Neuronal stem cell (in vitro differentiated cells): Measurements from ENCODE around the gene GCLC.

Source experiments
- DNase-seq: peaks from one replicate; pipeline ENCODE4 v3.0.0-alpha.2; 2013; ENCODE audit warnings: low spot score
- H2AFZ ChIP-seq: one replicate; pipeline ENCODE4 v1.6.1; 2013; ENCODE audit warnings: mild to moderate bottlenecking, low read length, inconsistent platforms
- H2AK5ac ChIP-seq: 2 replicates; pipeline ENCODE4 v1.6.1; 2013; ENCODE audit warnings: low read depth, mild to moderate bottlenecking, inconsistent platforms, low read length, moderate library complexity, mixed read lengths
- H2BK120ac ChIP-seq: 2 replicates; pipeline ENCODE4 v1.6.1; 2013; ENCODE audit warnings: low read depth, mild to moderate bottlenecking, inconsistent platforms, low read length, moderate library complexity, mixed read lengths
- H2BK12ac ChIP-seq: one replicate; pipeline ENCODE4 v1.6.1; 2013; ENCODE audit warnings: low read length, inconsistent platforms
- H2BK15ac ChIP-seq: 2 replicates; pipeline ENCODE4 v1.6.1; 2013; ENCODE audit warnings: mild to moderate bottlenecking, low read length, inconsistent platforms, mixed read lengths
- H2BK5ac ChIP-seq: one replicate; pipeline ENCODE4 v1.6.1; 2013; ENCODE audit warnings: inconsistent platforms, mild to moderate bottlenecking, low read length, moderate library complexity
- H3K14ac ChIP-seq: one replicate; pipeline ENCODE4 v1.6.1; 2013; ENCODE audit warnings: low read length, inconsistent platforms
- H3K18ac ChIP-seq: 2 replicates; pipeline ENCODE4 v1.6.1; 2013; ENCODE audit warnings: low read length, inconsistent platforms
- H3K23ac ChIP-seq: 2 replicates; pipeline ENCODE4 v1.6.1; 2013; ENCODE audit warnings: low read depth, mild to moderate bottlenecking, mixed read lengths, low read length, inconsistent platforms; ENCODE audit not compliant: poor library complexity
- H3K27ac ChIP-seq: replicated peaks from 3 replicates; pipeline ENCODE4 v1.5.1; 2013; ENCODE audit warnings: low read length, inconsistent platforms
- H3K27me3 ChIP-seq, 3 experiments: 2 replicates each; pipeline ENCODE4 v1.6.1; 2013; ENCODE audit warnings: low read length in 3 of 3, mild to moderate bottlenecking in 2 of 3, inconsistent platforms in 1 of 3, low read depth in 1 of 3, mixed read lengths in 1 of 3, moderate library complexity in 1 of 3; ENCODE audit not compliant: control insufficient read depth in 3 of 3, insufficient read depth in 3 of 3
- H3K36me3 ChIP-seq, 2 donors: replicated peaks in 1 of 2; 2 replicates each; pipeline ENCODE4 v1.6.1; 2013; ENCODE audit warnings: low read length in 2 of 2; ENCODE audit not compliant: control insufficient read depth in 2 of 2, insufficient read depth in 2 of 2
- H3K4ac ChIP-seq: 2 replicates; pipeline ENCODE4 v1.6.1; 2013; ENCODE audit warnings: inconsistent platforms, mild to moderate bottlenecking, low read length, moderate library complexity
- H3K4me1 ChIP-seq, 2 donors: 1 replicate in 1 of 2; 2 replicates in 1 of 2; pipeline ENCODE4 v1.6.1; 2013; ENCODE audit warnings: low read length in 2 of 2, low read depth in 1 of 2; ENCODE audit not compliant: control insufficient read depth in 2 of 2, insufficient read depth in 1 of 2
- H3K4me2 ChIP-seq: one replicate; pipeline ENCODE4 v1.6.1; 2013; ENCODE audit warnings: mild to moderate bottlenecking, low read length, inconsistent platforms; ENCODE audit not compliant: insufficient read depth, poor library complexity, severe bottlenecking
- H3K4me3 ChIP-seq, 2 donors: 2 replicates each; pipeline ENCODE4 v1.5.1; 2013; ENCODE audit warnings: low read length in 2 of 2, mild to moderate bottlenecking in 2 of 2, inconsistent platforms in 1 of 2, moderate library complexity in 1 of 2
- H3K79me1 ChIP-seq: one replicate; pipeline ENCODE4 v1.6.1; 2013; ENCODE audit warnings: low read depth, mild to moderate bottlenecking, inconsistent platforms, low read length, moderate library complexity
- H3K9ac ChIP-seq: one replicate; pipeline ENCODE4 v1.6.1; 2013; ENCODE audit warnings: mild to moderate bottlenecking, low read depth, low read length, inconsistent platforms; ENCODE audit not compliant: poor library complexity
- H3K9me3 ChIP-seq, 2 donors: replicated peaks in 1 of 2; 2 replicates each; pipeline versions ENCODE3 to v1.6.1; 2013; ENCODE audit warnings: low read length in 2 of 2, mild to moderate bottlenecking in 2 of 2, inconsistent platforms in 1 of 2, low read depth in 1 of 2, mixed read lengths in 1 of 2, moderate library complexity in 1 of 2; ENCODE audit not compliant: control insufficient read depth in 2 of 2, insufficient read depth in 1 of 2
- H4K8ac ChIP-seq: one replicate; pipeline ENCODE4 v1.6.1; 2013; ENCODE audit warnings: low read depth, mild to moderate bottlenecking, inconsistent platforms, low read length, moderate library complexity
- H4K91ac ChIP-seq: one replicate; pipeline ENCODE4 v1.6.1; 2013; ENCODE audit warnings: low read length, low read depth, mild to moderate bottlenecking, inconsistent platforms; ENCODE audit not compliant: poor library complexity
- WGBS, 2 donors: extraction: QIAGEN DNeasy Blood & Tissue Kit; methylation state at CpG; one replicate each; pipeline ENCODE4 v1.1.7; 2013; ENCODE audit warnings: missing lambda C conversion rate in 2 of 2, mixed read lengths in 1 of 2; ENCODE audit not compliant: insufficient read length in 2 of 2, insufficient replicate concordance in 1 of 2; ENCODE audit errors: extremely low coverage in 2 of 2; 5-methylcytosine and 5-hydroxymethylcytosine counted together

Gene GCLC

DNA sequence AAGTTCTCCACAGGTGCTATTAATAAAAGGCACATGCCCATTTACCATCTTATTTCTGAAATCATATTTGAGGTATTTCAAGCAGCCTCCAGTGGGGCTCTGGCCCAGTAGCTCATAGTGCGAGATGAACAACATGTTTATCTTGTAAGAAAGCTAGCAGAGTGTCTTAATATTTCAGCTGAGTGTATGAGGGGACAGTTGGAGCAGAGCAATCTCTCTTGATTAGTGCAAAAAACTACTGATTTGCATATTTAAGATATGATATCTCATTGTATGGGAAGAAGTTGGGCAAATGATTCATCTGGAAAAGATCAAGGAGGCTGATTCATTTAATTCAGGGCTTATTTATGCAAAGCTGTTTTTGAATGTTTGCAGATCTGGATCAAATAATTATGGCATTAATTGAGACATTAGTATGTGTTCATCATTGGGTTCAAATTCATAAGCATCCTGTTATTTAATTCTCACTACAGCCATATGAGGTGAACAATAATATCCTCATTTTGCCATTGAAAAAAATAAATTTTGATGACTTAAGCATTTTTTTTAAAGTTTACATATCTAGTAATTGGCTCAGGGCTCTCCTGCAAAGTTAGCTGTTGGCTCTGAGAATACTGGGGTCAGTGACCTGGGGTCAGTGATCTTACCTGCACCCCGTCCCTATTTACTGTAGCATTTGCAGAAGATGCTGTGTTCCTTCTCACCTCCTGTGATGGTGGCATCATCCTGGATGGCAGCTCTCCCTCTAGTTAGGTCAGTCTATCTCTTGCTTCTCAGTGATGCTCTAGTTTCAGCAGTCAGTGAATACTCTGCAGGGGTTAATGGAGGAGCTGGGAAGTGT lies 24.1 kb upstream of the GCLC start:
- Histone ChIP-seq H2BK5ac (no peak overlapping the region), H3K9me3 (no peaks in the 10 kb centered on the region), H3K14ac (no peak overlapping the region), H2AK5ac (no peak overlapping the region), H3K27me3 (peaks cover 0 to 3% (median 0%) of the 10 kb centered on the region in 3 experiments), H3K4me3 (no peak overlapping the region), H3K4ac (no peak overlapping the region), H2BK120ac (no peak overlapping the region), H2BK15ac (no peak overlapping the region), H2AFZ (no peak overlapping the region), H3K79me1 (no peaks in the 10 kb centered on the region), H3K4me1 (peaks cover 0 to 2% of the 10 kb centered on the region in 2 donors), H3K4me2 (no peak overlapping the region), H3K27ac (no peak overlapping the region), H3K36me3 (no peaks in the 10 kb centered on the region), H4K8ac (no peak overlapping the region), H3K9ac (no peak overlapping the region), H3K23ac (no peak overlapping the region), H3K18ac (no peak overlapping the region), H2BK12ac (no peak overlapping the region), H4K91ac (no peak overlapping the region)
- no CpG with 5 or more reads among the region's 2 CpGs for WGBS, 2 donors
- no peak for DNase-seq

DNA sequence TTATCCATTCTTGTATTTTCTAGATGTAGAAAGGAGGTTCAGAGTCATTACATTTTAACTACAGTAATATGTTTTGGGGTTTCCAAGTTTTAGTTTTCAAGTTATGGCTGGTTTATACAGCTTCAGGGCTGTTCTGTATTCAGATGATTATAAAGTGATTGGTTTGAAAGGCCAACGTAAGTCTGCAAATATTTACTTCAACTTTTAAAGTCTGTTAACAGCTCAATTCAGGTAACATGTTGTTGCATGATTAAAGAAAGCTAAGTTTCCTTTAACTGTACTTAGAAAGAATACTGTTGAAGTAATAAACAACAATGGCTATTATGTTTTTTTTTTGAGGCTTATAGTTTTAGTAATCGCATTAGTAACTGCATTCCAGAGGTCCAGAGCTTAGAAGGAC lies 22.8 kb upstream of the GCLC start:
- Histone ChIP-seq H3K4me1 (no peaks in the 10 kb centered on the region), H3K4me3 (no peak overlapping the region), H2AFZ (no peak overlapping the region), H3K4me2 (no peak overlapping the region), H3K18ac (no peak overlapping the region), H3K79me1 (no peaks in the 10 kb centered on the region), H3K9me3 (no peaks in the 10 kb centered on the region), H3K36me3 (no peaks in the 10 kb centered on the region), H4K91ac (no peak overlapping the region), H2BK15ac (no peak overlapping the region), H3K4ac (no peak overlapping the region), H3K27ac (no peak overlapping the region), H3K14ac (no peak overlapping the region), H3K27me3 (peaks cover 0 to 6% (median 0%) of the 10 kb centered on the region in 3 experiments), H4K8ac (no peak overlapping the region), H2AK5ac (no peak overlapping the region), H2BK12ac (no peak overlapping the region), H3K23ac (no peak overlapping the region), H2BK120ac (no peak overlapping the region), H2BK5ac (no peak overlapping the region), H3K9ac (no peak overlapping the region)
- WGBS, 2 donors: no CpG with 5 or more reads among the region's 2 CpGs
- no peak for DNase-seq

DNA sequence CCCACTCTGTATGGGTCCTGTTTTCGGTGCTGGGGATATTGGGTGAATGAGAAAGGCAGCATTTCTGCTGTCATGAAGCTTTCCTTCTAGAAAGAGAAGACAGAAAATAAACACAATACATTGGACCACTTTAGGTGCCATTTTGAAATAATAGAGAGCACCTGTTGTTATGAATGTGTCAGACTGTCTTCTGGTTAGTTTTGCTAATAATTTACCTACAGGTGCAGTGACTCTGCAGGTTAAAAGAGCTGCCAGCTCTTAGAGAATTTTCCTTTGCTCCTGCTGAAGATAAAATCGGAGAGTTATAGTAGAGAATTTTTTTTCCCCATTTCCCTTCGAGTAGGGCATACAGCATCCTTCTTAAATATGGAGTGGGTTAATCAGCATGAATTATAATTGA lies 21.9 kb upstream of the GCLC start:
- Histone ChIP-seq H3K18ac (no peak overlapping the region), H3K36me3 (no peaks in the 10 kb centered on the region), H3K27me3 (peaks cover 0 to 6% (median 0%) of the 10 kb centered on the region in 3 experiments), H3K9ac (no peak overlapping the region), H3K27ac (no peak overlapping the region), H3K23ac (no peak overlapping the region), H4K91ac (no peak overlapping the region), H2BK15ac (no peak overlapping the region), H3K4me3 (no peak overlapping the region), H2BK120ac (no peak overlapping the region), H2AK5ac (no peak overlapping the region), H2AFZ (no peak overlapping the region), H3K9me3 (no peaks in the 10 kb centered on the region), H4K8ac (no peak overlapping the region), H3K4me1 (no peaks in the 10 kb centered on the region), H3K14ac (no peak overlapping the region), H2BK5ac (no peak overlapping the region), H3K4ac (no peak overlapping the region), H3K79me1 (no peaks in the 10 kb centered on the region), H2BK12ac (no peak overlapping the region), H3K4me2 (no peak overlapping the region)
- DNase-seq: no peak
- WGBS, 2 donors: no CpG with 5 or more reads among the region's 3 CpGs

DNA sequence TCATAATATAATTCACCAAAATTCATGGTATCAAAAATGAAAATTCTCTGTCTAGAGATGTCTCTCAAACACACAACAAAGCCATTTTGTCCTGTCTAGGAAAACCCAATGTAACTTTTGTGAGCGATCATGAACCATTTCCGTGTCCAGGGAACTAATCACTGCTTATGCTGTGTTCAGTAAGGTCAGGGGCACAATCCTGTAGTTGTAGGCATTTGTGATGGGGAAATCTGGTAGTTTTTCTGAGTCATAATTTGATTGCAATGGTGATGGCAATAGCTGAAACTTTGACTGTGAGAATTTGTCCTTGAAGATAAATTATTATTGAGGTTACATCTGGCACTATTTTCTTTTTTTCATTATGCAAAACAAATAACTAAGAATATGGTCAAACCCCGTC lies 21.0 kb upstream of the GCLC start:
- no peak overlapping the region for H2BK12ac ChIP-seq
- no peak overlapping the region for H3K18ac ChIP-seq
- no peaks in the 10 kb centered on the region for H3K79me1 ChIP-seq
- no CpG with 5 or more reads among the region's 3 CpGs for WGBS, 2 donors
- no peak overlapping the region for H2BK5ac ChIP-seq
- no peak overlapping the region for H4K8ac ChIP-seq
- H3K4me2 ChIP-seq: no peak overlapping the region
- DNase-seq: no peak
- no peaks in the 10 kb centered on the region for H3K4me1 ChIP-seq
- no peaks in the 10 kb centered on the region for H3K9me3 ChIP-seq
- no peak overlapping the region for H3K9ac ChIP-seq
- no peak overlapping the region for H3K14ac ChIP-seq
- no peak overlapping the region for H4K91ac ChIP-seq
- H3K36me3 ChIP-seq: no peaks in the 10 kb centered on the region
- H2BK120ac ChIP-seq: no peak overlapping the region
- no peak overlapping the region for H2BK15ac ChIP-seq
- H3K4ac ChIP-seq: no peak overlapping the region
- H2AK5ac ChIP-seq: no peak overlapping the region
- no peak overlapping the region for H3K23ac ChIP-seq
- no peak overlapping the region for H3K27ac ChIP-seq
- no peak overlapping the region for H3K4me3 ChIP-seq
- H3K27me3 ChIP-seq: peaks cover 0 to 6% (median 0%) of the 10 kb centered on the region in 3 experiments
- H2AFZ ChIP-seq: no peak overlapping the region
